ENCODE data around the gene ZCCHC7.
A peak's percentile ranks its signal among the peaks of the same experiment; 100 is the strongest.
"Not testable (repeated sequence)": the region's sequence is repeated elsewhere in the genome, so short reads cannot be mapped to it uniquely, and the experiment has no call there.

The ZCCHC7 gene

DNA sequence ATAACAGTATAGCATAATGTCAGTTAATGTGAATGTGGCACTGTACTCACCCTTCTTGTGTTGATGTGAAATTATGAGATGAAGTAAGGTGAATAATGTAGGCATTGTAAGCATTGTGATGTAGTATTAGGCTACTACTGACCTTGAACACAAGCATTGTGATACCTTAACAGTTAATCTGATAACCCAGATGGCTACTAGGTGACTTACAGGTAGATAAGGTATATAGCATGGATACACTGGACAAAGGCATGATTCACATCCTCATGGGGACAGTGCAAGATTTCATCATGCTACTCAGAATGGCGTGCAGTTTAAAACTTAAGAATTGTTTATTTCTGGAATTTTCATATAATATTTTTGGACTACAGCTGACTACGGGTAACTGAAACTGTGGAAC is 134.8 kb downstream of the ZCCHC7 start:
- no peak for DNase-seq (ENCODE audit: low spot score)

- no peak for DNase-seq (ENCODE audit: low spot score)
These were observed 135.8 kb downstream of the ZCCHC7 start for GRCh38 chr9:37255944-37256862.

GRCh38 chr9:37259951-37260350 is 139.6 kb downstream of the ZCCHC7 start:
- DNase-seq (ENCODE audit: low spot score): no peak

DNA sequence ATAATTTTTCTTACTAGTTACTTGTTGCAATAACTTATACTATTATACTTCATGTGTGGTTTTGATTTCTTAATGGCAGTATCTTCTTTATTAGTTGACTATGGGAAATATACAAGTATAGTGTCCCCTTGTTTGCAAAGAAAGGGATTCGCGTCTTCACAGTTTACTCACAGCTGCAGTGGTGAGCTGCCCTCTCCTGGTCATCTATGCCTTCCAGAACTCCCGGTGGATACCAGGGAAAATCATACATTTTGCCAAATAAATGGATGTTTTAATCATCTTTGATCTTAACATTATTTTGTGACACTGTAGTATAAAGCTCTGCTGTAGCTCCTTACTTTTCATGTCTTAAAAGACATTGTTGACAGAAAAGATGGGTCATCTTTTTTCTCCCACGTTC is 142.0 kb downstream of the ZCCHC7 start:
- peak; percentile 28 for DNase-seq (ENCODE audit: low spot score)

DNA sequence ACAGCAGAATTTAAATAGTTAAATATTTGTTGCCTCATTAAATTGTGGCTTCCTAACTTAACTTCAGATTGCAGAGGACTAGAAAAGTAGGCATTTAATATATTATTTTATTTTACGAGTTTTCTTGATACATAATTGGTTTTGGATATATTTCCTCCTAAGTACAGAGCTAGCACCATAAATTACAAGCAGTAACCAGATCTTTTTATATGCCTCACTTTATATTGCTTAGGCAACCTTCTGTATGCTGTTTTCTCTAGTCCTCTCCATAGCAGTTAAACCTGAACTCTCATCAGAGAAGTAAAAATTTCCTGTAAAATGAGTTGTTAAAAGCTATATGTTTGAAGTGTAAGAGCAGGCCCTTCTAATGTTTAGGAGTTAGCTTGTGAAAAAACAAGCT is 144.2 kb downstream of the ZCCHC7 start:
- DNase-seq (ENCODE audit: low spot score): no peak

- DNase-seq (ENCODE audit: low spot score): no peak
These were observed 146.3 kb downstream of the ZCCHC7 start for GRCh38 chr9:37266630-37267029.

DNA sequence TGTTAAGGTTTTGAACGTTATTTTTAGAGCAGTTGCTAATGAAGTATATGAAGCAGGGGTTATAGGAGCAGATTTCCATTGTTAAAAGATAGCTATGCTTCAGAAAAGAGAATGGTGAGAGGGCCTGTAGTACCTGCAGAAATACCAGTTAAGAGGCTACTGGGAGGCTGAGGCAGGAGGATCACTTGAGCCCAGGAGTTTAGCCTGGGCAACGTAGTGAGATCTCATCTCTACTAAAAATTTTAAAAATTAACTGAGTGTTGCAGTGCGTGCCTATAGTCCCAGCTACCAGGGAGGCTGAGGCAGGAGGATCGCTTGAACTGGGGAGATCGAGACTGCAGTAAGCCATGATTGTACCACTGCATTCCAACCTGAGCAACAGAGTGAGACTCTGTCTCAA is 148.8 kb downstream of the ZCCHC7 start:
- DNase-seq (ENCODE audit: low spot score): no peak

- DNase-seq (ENCODE audit: low spot score): no peak
These were observed 151.3 kb downstream of the ZCCHC7 start for GRCh38 chr9:37271679-37272078.

DNA sequence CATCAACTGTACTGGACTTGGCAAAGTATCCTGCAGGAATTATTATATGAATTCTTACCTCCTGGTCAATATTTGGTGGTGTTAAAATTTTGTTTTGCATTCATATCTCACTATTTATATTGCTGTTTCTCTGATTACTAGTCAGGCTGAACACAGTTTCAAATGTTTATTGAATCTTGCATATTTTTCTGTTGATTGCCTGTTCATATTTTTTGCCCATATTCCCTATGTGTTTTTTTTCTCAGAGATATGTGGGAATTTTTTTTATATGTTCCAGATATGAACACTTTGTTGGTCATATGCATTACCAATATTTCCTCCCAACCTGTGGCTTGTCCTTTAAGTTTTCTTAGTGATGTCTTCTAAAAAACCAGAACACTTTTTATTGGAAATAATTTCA is 153.2 kb downstream of the ZCCHC7 start:
- DNase-seq (ENCODE audit: low spot score): no peak

DNA sequence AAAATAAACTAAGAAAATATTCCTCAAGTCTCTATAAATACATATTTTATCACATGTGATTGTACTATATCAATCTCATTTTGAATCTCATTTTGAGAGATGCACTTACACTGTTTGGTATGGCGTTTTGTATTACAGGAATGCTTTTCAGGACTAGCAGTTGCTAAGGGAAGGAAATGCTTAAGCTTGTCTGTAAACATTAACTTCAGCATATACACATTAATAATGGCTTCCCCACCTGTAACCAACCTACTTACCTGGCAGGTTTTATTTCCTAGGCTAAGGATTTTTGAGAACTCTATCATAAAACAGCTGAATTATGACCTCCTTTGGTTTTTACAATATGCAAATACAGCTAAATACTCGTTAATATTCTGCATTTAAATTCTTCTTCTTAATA is 161.2 kb downstream of the ZCCHC7 start:
- no peak for DNase-seq (ENCODE audit: low spot score)

DNA sequence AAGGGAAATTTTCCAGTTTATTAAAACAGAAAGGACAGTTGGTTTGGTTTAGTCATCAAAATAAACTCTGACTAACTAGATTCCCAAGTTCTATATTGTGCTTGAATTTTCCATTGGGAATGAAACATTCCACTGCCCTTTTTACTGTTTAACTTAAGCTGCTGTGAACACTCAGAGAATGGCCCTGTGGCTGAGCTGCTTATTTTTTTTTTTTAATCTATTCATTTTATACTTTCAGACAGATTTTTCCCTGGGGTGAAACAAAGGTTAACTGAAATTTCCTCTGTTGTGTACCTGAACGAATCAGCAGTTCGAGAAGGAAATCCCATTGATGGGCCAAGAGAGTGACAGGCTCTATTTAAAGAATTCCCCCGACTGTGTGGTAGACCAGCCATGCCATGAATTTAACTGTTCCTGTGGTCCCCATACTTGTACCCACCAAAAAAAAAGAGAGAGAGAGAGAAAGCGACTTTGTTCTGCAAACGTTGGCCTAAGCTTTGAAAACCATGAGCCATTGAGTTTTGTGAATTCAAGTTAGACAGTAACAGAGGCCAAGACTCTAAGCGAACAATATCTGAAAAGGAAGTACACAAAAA is 163.5 kb downstream of the ZCCHC7 start:
- no peak for DNase-seq (ENCODE audit: low spot score)

DNA sequence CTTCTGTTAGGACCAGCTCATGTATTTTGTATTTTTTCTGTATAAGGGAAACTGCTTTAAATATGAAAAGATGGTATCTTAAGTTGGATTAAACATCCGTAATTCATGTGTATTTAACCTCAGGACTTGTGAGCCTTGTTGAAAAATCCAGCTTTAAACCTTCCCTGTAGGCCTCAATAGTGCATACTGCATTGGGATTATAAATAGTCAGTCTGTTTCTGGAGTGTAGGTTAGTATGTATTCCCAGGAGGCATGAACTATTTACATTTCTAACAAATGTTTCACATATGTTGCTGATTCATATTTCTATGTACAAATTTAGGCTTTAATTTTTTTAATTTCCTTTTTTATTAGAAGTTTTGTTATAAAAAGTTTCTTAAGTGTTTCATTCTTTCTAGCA is 164.3 kb downstream of the ZCCHC7 start:
- DNase-seq (ENCODE audit: low spot score): no peak

- DNase-seq (ENCODE audit: low spot score): no peak
These were observed 166.3 kb downstream of the ZCCHC7 start for GRCh38 chr9:37286530-37287175.

GRCh38 chr9:37287317-37287716 is 166.9 kb downstream of the ZCCHC7 start:
- DNase-seq (ENCODE audit: low spot score): no peak

- DNase-seq (ENCODE audit: low spot score): no peak
These were observed 169.3 kb downstream of the ZCCHC7 start for GRCh38 chr9:37289631-37290030.

- DNase-seq (ENCODE audit: low spot score): no peak
These were observed 170.1 kb downstream of the ZCCHC7 start for GRCh38 chr9:37290366-37290939.

DNA sequence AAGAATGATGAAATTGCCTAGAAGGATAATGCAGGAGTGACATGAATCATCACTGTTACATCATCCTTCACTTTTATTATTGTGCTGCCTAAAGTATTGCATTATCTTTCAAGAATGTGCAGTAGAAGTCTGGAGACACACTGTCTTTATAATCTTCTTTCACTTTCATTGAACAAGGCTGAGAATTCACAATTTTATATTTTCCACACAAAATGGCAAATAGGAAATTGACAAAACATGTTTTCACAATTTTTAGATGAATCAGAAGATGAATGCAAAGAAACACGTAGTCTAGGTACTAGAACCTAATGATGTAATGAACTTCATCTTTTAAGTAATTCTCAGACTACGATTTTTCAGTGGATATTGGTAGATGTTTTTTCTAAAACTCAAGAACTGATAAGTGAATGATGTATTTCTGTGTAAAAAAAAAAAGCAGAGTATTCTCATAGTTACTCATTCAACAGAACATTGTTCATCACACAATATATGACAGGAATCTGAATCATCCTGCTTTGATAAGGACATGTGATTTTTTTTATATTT is 170.6 kb downstream of the ZCCHC7 start:
- DNase-seq (ENCODE audit: low spot score): no peak

DNA sequence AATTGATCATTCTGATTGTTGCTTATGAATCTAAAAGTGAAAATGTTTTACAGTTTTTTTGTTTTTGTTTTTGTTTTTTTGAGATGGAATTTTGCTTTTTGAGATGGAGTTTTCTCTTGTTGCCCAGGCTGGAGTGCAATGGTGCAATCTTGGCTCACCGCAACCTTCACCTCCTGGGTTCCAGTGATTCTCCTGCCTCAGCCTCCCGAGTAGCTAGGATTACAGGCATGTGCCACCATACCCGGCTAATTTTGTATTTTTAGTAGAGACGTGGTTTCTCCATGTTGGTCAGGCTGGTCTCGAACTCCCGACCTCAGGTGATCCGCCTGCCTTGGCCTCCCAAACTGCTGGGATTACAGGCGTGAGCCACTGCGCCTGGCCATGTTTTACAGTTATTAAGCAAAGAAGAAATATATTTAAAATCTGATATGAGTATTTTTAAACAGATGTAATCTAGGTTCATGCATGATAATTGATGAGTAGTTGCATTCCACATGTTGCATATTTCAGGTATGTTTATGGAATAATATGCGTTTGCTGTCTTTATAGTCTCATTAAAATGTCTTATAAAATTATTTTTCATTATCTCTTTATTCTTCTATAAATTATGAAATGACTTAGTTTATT is 171.4 kb downstream of the ZCCHC7 start:
- DNase-seq (ENCODE audit: low spot score): not testable (repeated sequence)

- no peak for DNase-seq (ENCODE audit: low spot score)
These were observed 172.5 kb downstream of the ZCCHC7 start for GRCh38 chr9:37292896-37293295.

DNA sequence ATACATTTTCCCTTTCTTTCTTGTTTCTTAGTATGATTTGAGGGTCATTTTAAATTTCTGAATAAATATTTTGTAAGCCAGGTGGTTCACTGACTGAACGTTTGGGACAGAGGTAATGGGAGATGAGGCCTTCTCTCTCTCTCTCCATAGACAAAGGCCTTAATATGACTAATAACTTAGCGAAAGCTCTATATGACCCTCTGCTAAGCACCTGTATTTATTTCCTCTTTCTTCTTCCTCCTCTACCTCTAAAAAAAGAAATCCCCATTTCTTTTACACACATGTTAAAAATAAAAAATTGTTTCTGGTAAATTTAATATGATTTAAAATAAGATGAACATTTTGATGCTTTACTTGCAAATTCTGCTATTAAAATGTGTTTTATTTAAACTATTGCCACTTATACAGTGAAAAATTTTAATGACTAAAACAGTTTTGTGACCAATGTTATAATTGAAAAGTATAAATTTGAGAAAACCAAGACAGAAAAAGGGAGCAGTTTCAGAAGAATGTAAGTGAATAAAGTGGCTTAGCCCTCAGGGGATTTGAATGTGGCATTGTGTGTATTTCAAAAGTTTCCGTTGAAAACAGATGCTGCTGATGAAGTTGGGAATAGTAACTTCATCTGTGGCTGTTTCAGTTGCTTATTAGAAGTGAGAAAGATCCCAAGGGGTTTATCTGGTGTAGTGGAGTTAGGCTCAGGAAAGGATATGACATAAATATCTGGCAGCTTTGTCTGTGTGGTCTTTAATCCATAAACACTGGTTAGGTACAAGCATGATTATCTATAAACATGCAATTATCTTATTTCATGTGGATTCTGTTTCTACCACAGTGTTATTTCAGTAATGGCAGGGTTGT is 173.5 kb downstream of the ZCCHC7 start:
- no peak for DNase-seq (ENCODE audit: low spot score)

DNA sequence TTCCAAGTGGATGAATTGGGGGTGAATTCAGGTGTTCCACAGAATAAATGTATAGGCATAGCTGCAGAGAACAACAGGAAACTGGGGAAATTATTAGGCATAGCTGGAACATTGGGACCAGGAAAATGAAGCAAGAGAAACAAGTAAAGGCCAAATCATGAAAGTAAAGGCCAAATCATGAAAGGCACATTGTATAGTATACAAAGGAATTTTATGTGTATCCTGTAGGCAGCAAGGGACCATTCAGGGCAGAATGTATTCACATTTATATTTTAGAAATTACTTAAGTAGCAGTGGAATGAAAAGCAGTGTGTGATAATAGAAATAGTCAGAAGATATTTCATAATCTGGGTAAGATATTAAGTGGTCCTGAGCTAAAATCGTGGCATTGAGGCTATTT is 174.8 kb downstream of the ZCCHC7 start:
- no peak for DNase-seq (ENCODE audit: low spot score)

Measured in HuH-7 (cell line).